Mesothelial cell of epicardium (in vitro differentiated cells): ENCODE results near the gene ACTRT2. TPM values are rescaled to one million over a fixed set of nuclear protein-coding genes. Genes with fewer than 3 reads are reported as not detected.

ENCODE experiments used
- DNase-seq, 2 experiments: peaks; one replicate each; pipeline ENCODE4 v3.0.0; 2021; ENCODE audit warnings: low spot score in 2 of 2; ENCODE audit not compliant: unreplicated experiment in 2 of 2
- H3K27ac Mint-ChIP-seq: 2 replicates; pipeline ENCODE4 v1.8.0; 2021; ENCODE audit warnings: mixed read lengths
- H3K27me3 Mint-ChIP-seq: 2 replicates; pipeline ENCODE4 v1.8.0; 2021; ENCODE audit warnings: low read depth, mixed read lengths
- H3K36me3 Mint-ChIP-seq: 2 replicates; pipeline ENCODE4 v1.8.0; 2021; ENCODE audit warnings: mixed read lengths
- H3K4me1 Mint-ChIP-seq: 2 replicates; pipeline ENCODE4 v1.8.0; 2021; ENCODE audit warnings: mixed read lengths
- H3K4me3 Mint-ChIP-seq: 2 replicates; pipeline ENCODE4 v1.8.0; 2021; ENCODE audit warnings: mild to moderate bottlenecking, moderate library complexity, mixed read lengths
- H3K9me3 Mint-ChIP-seq: 2 replicates; pipeline ENCODE4 v1.8.0; 2021; ENCODE audit warnings: mixed read lengths
- total RNA-seq: library from RNA; stranded (reverse); gene quantifications from 3 replicates; pipeline ENCODE4 v1.2.1, GENCODE V29; 2021
- TF ChIP-seq, protein P1 (sequence below): fragments of 200-600 bp; sonication (generic); IDR thresholded peaks from one replicate; pipeline ENCODE4 v1.5.0; 2021; ENCODE audit warnings: antibody characterized with exemption; ENCODE audit not compliant: unreplicated experiment

Gene ACTRT2
- total RNA-seq, 1 donor from 2014 or later: not detected

DNA sequence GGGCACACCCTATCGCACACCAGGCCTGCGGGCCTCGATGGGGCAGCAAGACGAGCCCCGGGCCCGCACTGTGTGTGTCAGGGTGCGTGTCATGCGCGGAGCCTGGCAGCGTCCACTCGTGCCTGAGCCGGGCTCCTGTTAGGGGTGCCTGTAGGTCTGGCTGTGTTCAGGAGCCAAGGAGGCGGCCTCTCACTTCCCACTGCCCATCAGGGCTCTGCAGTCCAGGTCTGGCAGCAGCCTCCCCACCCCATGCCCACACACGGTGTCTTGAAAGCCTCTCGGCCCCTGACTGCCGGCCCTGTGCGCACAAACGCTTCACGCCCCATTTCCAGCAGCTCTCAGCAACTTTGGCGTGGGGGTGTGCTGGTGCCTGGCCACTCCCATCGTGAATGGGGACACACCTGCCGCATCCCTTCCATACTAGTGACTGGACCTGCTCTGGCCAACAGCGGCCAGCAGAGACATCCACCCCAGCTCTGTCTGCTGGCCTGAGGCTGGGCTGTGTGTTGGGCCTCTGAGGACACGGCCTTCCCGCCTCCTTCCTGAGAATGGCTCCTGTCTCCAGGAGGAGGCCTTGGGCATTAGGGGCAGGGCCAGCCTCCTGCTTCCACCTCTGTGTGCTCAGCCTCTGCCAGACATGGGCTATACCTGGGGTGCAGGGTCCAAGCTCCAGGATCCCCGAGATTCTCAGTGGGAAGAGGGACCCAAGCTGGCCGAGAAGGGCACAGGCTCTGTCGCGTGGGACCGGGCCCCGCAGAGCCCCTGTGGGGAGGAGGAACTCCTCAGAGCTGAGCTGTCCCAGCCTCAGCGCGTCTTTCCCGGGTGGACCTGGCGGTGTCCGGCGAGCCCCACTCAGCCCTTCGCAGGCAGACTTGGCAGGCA lies 41.8 kb upstream of the ACTRT2 start:
- H3K4me1 Mint-ChIP-seq: no peaks in the 10 kb centered on the region
- H3K27ac Mint-ChIP-seq: no peak overlapping the region
- no peaks in the 10 kb centered on the region for H3K27me3 Mint-ChIP-seq
- H3K4me3 Mint-ChIP-seq: no peak overlapping the region
- no peaks in the 10 kb centered on the region for H3K36me3 Mint-ChIP-seq
- peak; percentile 8 to 33 for DNase-seq
- peaks cover 6% of the 10 kb centered on the region for H3K9me3 Mint-ChIP-seq
- TF ChIP-seq, protein P1, sequence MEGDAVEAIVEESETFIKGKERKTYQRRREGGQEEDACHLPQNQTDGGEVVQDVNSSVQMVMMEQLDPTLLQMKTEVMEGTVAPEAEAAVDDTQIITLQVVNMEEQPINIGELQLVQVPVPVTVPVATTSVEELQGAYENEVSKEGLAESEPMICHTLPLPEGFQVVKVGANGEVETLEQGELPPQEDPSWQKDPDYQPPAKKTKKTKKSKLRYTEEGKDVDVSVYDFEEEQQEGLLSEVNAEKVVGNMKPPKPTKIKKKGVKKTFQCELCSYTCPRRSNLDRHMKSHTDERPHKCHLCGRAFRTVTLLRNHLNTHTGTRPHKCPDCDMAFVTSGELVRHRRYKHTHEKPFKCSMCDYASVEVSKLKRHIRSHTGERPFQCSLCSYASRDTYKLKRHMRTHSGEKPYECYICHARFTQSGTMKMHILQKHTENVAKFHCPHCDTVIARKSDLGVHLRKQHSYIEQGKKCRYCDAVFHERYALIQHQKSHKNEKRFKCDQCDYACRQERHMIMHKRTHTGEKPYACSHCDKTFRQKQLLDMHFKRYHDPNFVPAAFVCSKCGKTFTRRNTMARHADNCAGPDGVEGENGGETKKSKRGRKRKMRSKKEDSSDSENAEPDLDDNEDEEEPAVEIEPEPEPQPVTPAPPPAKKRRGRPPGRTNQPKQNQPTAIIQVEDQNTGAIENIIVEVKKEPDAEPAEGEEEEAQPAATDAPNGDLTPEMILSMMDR: no peak

DNA sequence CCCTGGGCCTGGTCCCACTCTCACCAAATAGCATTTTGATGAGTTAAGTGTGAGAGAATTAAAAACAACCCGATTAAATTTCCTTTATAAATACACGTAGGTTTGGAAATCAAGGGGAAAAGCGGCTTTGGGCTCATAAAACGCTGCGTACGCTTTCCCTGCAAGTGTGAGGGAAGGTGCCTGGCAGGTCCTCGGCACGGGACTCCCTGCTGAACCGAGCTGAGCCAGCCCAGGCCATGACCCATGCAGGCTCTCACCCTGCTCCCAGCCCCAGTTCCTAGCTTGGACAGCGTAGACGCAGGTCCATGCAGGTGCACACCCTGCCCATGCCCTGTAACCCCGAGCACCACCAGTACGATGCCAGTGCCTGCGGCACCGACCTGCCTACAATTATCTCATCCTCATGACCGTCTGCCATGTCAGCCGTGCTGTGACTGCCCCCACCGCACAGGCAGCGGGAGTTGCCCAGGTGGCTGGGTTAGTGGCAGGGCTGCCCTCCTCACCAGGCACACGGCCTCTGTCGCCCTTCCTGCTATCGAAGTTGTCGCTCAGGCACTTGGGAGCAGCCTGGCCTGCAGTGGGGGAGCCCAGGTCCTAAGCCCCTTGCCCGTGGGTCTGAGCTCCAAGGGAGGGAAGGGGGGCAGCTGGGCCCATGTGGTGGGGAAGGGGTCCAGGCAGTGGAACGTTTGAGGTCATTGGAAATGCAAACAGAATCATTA lies 41.0 kb upstream of the ACTRT2 start:
- Mint-ChIP-seq H3K27ac (no peak overlapping the region), H3K4me1 (no peaks in the 10 kb centered on the region), H3K36me3 (no peaks in the 10 kb centered on the region), H3K9me3 (peaks cover 6% of the 10 kb centered on the region), H3K27me3 (no peaks in the 10 kb centered on the region), H3K4me3 (no peak overlapping the region)
- TF ChIP-seq, protein P1: no peak
- peak; percentile 8 to 27 for DNase-seq

DNA sequence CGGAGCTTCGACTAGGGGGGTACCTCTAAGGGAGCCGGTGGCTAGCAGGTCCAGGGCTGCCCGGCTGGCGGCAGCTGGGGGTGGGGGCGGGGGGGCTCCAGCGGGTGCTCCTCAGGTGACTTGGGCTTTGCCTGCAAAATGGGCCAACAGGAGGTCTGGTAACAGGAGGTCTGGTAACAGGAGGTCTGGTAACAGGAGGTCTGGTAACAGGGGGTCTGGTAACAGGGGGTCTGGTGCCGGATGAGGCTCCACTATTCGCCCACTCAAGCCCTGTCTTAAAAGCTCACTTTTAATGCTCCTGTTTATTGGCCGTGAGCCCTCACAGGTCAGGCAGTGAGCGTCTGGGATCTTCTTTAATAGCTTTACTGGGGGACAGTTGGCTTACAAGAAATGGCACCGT lies 40.4 kb upstream of the ACTRT2 start:
- Mint-ChIP-seq H3K4me3 (no peak overlapping the region), H3K27me3 (no peaks in the 10 kb centered on the region), H3K27ac (no peak overlapping the region), H3K36me3 (no peaks in the 10 kb centered on the region), H3K4me1 (no peaks in the 10 kb centered on the region), H3K9me3 (peaks cover 10% of the 10 kb centered on the region)
- TF ChIP-seq, protein P1: no peak
- no peak for DNase-seq

DNA sequence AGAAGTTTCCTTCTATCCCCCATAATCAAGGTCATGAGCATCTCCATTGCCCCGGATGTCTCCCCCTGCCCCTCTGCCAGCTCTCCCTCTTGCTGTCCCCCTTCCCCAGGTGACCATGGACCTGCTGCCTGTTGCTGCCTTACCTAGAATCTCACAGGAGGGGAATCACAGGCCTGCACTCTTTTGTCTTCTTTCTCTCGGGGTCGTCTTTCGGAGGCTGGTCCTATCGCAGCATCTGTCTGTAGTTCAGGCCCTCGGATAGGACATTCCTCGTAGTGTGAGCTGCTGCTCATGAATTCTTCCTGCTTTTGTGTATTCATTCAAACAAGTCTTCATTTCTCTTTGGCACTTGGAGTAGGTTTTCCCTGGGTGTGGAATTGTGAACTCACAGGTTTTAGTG lies 39.9 kb upstream of the ACTRT2 start:
- Mint-ChIP-seq H3K4me3 (no peak overlapping the region), H3K27me3 (no peaks in the 10 kb centered on the region), H3K27ac (no peak overlapping the region), H3K9me3 (peaks cover 16% of the 10 kb centered on the region), H3K36me3 (peaks cover 5% of the 10 kb centered on the region), H3K4me1 (no peaks in the 10 kb centered on the region)
- TF ChIP-seq, protein P1: no peak
- DNase-seq: peak in 1 of 2 experiments; percentile 10

DNA sequence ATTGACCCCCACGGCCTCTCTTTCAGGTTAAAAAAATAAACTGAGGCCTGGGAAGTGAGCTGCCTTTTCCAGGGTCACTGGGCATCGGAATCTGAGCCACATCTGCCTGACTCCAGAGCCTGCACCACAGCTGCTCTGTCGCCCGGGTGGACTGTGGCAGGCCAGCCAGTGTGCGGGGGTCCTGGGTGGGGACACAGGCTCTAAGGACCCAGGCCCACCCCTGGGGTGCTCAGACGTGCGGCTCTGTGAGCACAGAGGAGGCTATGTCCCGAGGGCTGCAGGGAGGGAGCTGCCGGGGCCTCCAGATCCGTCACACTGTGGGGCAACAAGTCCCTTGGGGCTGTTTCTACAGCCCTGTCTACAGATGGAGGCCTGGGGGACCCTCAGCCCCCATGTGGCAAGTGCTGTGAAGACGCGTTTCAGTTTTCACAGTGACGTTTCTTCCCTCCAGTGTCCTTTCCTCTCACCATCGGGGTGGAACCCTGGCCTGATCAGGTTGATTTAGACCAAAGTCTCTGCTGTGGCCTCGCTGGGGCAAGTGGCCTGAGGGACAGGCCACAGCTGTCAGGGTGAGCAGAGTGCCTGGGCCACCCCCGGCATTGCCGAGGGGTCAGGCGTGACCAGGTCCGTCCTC lies 39.2 kb upstream of the ACTRT2 start:
- no peaks in the 10 kb centered on the region for H3K27me3 Mint-ChIP-seq
- TF ChIP-seq, protein P1: no peak
- no peaks in the 10 kb centered on the region for H3K4me1 Mint-ChIP-seq
- H3K27ac Mint-ChIP-seq: no peak overlapping the region
- DNase-seq: peak; percentile 13 to 16
- peaks cover 20% of the 10 kb centered on the region for H3K9me3 Mint-ChIP-seq
- H3K4me3 Mint-ChIP-seq: no peak overlapping the region
- peaks cover 5% of the 10 kb centered on the region for H3K36me3 Mint-ChIP-seq
